PFSK-1 (cell line): ENCODE data around the gene SETD2.

Experiments
- FOXP2 ChIP-seq: optimal IDR thresholded peaks from 2 replicates; pipeline ENCODE3; 2011; ENCODE audit warnings: borderline replicate concordance, control low read depth, inconsistent platforms; ENCODE audit not compliant: insufficient read depth; ENCODE audit errors: extremely low read length, extremely low read depth
- POLR2AphosphoS5 ChIP-seq: IDR thresholded peaks from 2 replicates; pipeline ENCODE4 v1.6.1; 2012; ENCODE audit warnings: low read depth, mild to moderate bottlenecking, control low read depth, low read length, moderate library complexity
- REST ChIP-seq, 2 experiments: IDR thresholded peaks; 2 replicates each; pipeline versions ENCODE4 v1.6.1 to v1.8.0; 2011 to 2012; ENCODE audit warnings: low read depth in 2 of 2, low read length in 2 of 2, control low read depth in 1 of 2, inconsistent platforms in 1 of 2, mild to moderate bottlenecking in 1 of 2, moderate library complexity in 1 of 2; ENCODE audit not compliant: insufficient read depth in 1 of 2
- SIN3A ChIP-seq: IDR thresholded peaks from 2 replicates; pipeline ENCODE4 v1.6.1; 2012; ENCODE audit warnings: mild to moderate bottlenecking, low read length, moderate library complexity, borderline replicate concordance; ENCODE audit not compliant: insufficient read depth
- TAF1 ChIP-seq: IDR thresholded peaks from 2 replicates; pipeline ENCODE4 v1.6.1; 2012; ENCODE audit warnings: low read length, control low read depth, borderline replicate concordance; ENCODE audit not compliant: insufficient read depth

SETD2 gene

GRCh38 chr3:47007001-47007400, 156.9 kb downstream of the SETD2 start:
- TF ChIP-seq FOXP2 (no peak), POLR2AphosphoS5 (no peak), SIN3A (no peak), REST (IDR thresholded peaks at IDR 0.05; ENCODE audit: insufficient read depth in 1 of 2, low read depth in 2 of 2, low read length in 2 of 2) (no peak), TAF1 (no peak)

- TF ChIP-seq REST (IDR thresholded peaks at IDR 0.05; ENCODE audit: insufficient read depth in 1 of 2, low read depth in 2 of 2, low read length in 2 of 2) (no peak), POLR2AphosphoS5 (no peak), SIN3A (no peak), TAF1 (no peak), FOXP2 (no peak)
Observed at GRCh38 chr3:47006145-47006651, 157.7 kb downstream of the SETD2 start.

- TF ChIP-seq TAF1 (no peak), SIN3A (no peak), POLR2AphosphoS5 (no peak), REST (IDR thresholded peaks at IDR 0.05; ENCODE audit: insufficient read depth in 1 of 2, low read depth in 2 of 2, low read length in 2 of 2) (no peak), FOXP2 (no peak)
Observed at GRCh38 chr3:47005212-47006144, 158.4 kb downstream of the SETD2 start.

- no peak for TF ChIP-seq REST (IDR thresholded peaks at IDR 0.05; ENCODE audit: insufficient read depth in 1 of 2, low read depth in 2 of 2, low read length in 2 of 2)
Observed at GRCh38 chr3:47004369-47005211, 159.3 kb downstream of the SETD2 start.
